ENCODE measurements around the gene CNN2. TPM values are rescaled to one million over a fixed set of nuclear protein-coding genes. Genes with fewer than 3 reads are reported as not detected.

The CNN2 gene
- total RNA-seq, 1 donor from 2014 or later = 314 TPM

DNA sequence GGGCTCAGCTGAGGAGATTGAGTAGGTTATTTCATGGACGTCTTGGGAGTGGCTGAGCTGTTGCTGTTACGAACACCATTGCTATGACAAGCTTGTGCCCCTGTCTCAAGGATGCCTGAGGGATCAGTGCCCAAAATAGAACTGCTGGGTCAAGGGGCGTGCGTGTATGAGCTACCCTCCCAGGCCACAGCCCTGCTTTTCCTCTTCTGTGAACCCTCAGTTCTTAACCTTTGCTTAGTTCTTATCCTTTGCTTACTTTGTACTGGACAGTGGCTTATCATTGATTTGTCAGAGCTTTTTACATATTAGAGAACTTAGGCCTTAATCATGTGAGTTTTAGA, 49.6 kb downstream of the CNN2 start:
- H3K4me3 ChIP-seq (ENCODE audit: low read depth, low read length) = no peak overlapping the region
- no peaks in the 10 kb centered on the region for H3K36me3 ChIP-seq (ENCODE audit: control insufficient read depth, insufficient read depth, low read length)
- DNase-seq (ENCODE audit: low read depth) = no peak
- H3K27me3 ChIP-seq (ENCODE audit: control insufficient read depth, insufficient read depth, low read length) = peaks cover 8% of the 10 kb centered on the region
- TF ChIP-seq, protein P1, sequence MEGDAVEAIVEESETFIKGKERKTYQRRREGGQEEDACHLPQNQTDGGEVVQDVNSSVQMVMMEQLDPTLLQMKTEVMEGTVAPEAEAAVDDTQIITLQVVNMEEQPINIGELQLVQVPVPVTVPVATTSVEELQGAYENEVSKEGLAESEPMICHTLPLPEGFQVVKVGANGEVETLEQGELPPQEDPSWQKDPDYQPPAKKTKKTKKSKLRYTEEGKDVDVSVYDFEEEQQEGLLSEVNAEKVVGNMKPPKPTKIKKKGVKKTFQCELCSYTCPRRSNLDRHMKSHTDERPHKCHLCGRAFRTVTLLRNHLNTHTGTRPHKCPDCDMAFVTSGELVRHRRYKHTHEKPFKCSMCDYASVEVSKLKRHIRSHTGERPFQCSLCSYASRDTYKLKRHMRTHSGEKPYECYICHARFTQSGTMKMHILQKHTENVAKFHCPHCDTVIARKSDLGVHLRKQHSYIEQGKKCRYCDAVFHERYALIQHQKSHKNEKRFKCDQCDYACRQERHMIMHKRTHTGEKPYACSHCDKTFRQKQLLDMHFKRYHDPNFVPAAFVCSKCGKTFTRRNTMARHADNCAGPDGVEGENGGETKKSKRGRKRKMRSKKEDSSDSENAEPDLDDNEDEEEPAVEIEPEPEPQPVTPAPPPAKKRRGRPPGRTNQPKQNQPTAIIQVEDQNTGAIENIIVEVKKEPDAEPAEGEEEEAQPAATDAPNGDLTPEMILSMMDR (IDR thresholded peaks at IDR 0.05; ENCODE audit: insufficient read depth, low read length, poor library complexity, severe bottlenecking) = no peak

DNA sequence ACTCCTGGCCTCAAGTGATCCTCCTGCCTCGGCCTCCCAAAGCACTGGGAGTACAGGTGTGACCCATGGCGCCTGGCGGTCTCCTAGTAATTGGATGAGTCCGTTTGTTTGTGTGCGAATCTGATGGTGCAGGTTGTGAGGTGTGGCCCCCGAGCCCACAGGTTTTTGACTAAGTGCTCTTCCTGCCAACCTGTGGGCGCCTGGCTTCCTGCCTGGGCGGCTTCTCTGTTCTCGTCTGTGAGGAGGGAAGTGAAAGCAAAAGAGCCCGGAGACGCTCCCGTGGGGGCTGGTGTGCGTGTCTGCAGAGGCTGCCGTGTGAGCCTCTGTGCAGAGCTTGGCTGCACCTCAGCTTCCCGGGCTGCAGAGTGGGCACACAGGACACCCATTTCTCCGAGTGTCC, 50.5 kb downstream of the CNN2 start:
- TF ChIP-seq, protein P1 (IDR thresholded peaks at IDR 0.05; ENCODE audit: insufficient read depth, low read length, poor library complexity, severe bottlenecking) = no peak
- DNase-seq (ENCODE audit: low read depth) = no peak
- no peaks in the 10 kb centered on the region for H3K36me3 ChIP-seq (ENCODE audit: control insufficient read depth, insufficient read depth, low read length)
- peaks cover 7% of the 10 kb centered on the region for H3K27me3 ChIP-seq (ENCODE audit: control insufficient read depth, insufficient read depth, low read length)
- H3K4me3 ChIP-seq (ENCODE audit: low read depth, low read length) = no peak overlapping the region

DNA sequence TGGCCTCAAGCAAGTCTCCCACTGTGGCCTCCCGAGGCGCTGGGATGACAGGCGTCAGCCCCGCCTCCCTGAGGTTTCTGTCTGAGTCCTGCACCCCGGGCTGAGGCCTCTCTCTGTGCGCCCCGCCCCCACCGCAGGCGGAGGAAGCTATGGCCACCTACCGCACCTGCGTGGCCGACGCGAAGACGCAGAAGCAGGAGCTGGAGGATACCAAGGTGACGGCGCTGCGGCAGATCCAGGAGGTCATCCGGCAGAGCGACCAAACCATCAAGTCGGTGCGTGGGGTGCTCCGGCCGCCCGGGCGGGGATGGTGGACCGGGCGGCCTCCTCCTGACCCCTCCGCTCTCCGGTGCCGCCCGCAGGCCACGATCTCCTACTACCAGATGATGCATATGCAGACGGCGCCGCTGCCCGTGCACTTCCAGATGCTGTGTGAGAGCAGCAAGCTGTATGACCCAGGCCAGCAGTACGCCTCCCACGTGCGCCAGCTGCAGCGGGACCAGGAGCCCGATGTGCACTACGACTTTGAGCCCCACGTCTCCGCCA, 53.2 kb downstream of the CNN2 start:
- Histone ChIP-seq H3K36me3 (ENCODE audit: control insufficient read depth, insufficient read depth, low read length) (no peaks in the 10 kb centered on the region), H3K27me3 (ENCODE audit: control insufficient read depth, insufficient read depth, low read length) (peaks cover 7% of the 10 kb centered on the region), H3K4me3 (ENCODE audit: low read depth, low read length) (no peak overlapping the region)
- DNase-seq (ENCODE audit: low read depth) = no peak
- TF ChIP-seq, protein P1 (IDR thresholded peaks at IDR 0.05; ENCODE audit: insufficient read depth, low read length, poor library complexity, severe bottlenecking) = no peak

DNA sequence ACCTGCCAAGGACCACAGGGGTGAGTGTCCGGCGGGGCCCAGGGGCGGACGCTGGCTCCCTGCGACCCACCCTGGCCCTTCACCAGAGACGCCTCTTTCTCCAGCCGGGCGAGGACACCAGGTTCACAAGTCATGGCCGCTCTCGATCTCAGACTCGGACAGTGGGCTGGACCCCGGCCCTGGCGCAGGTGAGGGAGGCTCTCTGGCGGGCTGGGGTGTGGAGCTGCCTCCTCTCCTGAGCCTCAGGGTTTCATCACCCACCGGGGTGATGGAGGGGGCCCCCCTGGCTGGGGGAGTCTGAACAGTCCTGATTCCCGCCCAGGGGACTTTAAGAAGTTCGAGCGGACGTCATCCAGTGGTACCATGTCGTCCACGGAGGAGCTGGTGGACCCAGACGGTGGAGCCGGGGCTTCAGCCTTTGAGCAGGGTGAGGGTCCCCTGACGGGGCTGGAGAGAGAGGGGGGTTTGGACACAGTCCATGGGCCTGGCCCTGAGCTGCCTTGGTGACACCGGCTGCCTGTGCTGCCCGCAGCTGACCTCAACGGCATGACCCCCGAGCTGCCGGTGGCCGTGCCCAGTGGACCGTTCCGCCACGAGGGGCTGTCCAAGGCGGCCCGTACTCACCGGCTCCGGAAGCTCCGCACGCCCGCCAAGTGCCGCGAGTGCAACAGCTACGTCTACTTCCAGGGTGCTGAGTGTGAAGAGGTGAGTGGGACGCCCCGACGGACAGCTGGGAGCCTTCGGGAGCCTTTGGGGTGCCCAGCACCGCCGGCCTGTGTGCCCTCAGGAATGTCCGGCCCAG, 54.2 kb downstream of the CNN2 start:
- Histone ChIP-seq H3K36me3 (ENCODE audit: control insufficient read depth, insufficient read depth, low read length) (no peaks in the 10 kb centered on the region), H3K4me3 (ENCODE audit: low read depth, low read length) (no peak overlapping the region), H3K27me3 (ENCODE audit: control insufficient read depth, insufficient read depth, low read length) (peaks cover 7% of the 10 kb centered on the region)
- no peak for DNase-seq (ENCODE audit: low read depth)
- TF ChIP-seq, protein P1 (IDR thresholded peaks at IDR 0.05; ENCODE audit: insufficient read depth, low read length, poor library complexity, severe bottlenecking) = no peak

DNA sequence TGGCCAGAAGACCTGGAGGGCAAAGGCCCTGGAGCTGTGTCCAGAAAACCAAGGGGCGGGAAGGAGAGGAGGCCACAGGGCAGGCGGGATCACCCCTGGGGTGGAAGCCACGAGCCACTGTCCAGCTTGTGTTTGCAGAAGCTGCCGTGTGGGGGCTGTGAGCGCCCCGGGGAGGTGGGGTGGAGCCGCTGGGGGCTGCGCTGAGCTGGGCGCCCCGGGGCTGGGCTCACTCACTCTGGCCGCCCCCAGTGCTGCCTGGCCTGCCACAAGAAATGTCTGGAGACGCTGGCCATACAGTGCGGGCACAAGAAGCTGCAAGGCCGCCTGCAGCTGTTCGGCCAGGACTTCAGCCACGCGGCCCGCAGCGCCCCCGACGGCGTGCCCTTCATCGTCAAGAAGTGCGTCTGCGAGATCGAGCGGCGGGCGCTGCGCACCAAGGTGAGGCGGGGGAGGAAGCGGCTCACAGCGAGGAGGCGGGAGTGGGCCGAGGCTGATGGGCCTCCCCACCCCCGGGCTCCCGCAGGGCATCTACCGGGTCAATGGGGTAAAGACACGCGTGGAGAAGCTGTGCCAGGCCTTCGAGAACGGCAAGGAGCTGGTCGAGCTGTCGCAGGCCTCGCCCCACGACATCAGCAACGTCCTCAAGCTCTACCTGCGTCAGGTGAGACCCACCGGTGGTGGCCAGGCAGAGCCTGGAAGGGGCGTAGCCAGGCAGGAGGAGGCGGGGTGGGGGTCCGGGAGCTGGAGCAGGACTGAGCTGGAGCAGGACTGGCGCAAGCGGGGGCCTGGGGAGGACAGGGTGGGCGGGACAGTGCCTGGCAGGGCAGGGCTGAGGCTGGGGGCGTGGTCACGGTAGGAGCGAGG, 55.1 kb downstream of the CNN2 start:
- Histone ChIP-seq H3K4me3 (ENCODE audit: low read depth, low read length) (peak overlapping the region; percentile 20), H3K27me3 (ENCODE audit: control insufficient read depth, insufficient read depth, low read length) (peaks cover 7% of the 10 kb centered on the region), H3K36me3 (ENCODE audit: control insufficient read depth, insufficient read depth, low read length) (no peaks in the 10 kb centered on the region)
- no peak for DNase-seq (ENCODE audit: low read depth)
- TF ChIP-seq, protein P1 (IDR thresholded peaks at IDR 0.05; ENCODE audit: insufficient read depth, low read length, poor library complexity, severe bottlenecking) = no peak

Data from kidney epithelial cell (primary cell).